ENCODE measurements around the gene TMEM131.

DNA sequence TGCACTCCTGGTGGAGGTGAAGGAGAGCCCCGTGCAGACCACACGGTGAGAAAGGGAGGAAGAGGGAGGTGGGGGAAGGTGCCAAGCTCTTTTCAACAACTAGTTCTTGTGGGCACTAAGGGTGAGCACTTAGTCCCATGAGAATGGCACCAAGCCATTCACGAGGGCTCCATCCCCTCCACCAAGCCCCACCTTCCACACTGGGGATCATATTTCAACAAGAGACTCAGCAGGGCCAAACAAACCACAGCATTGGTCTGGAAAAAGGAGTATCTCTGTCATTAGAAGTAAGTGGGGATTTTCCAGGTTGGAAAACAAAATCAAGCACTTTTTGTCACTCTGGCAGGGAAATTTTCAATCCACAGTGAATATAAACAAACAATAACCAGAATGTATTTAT is 244.0 kb downstream of the TMEM131 start:
- TF ChIP-seq CTCF (IDR thresholded peaks at IDR 0.05) (no peak), POLR2A (IDR thresholded peaks at IDR 0.05) (no peak), EP300 (IDR thresholded peaks at IDR 0.05) (no peak)

Data from sigmoid colon (tissue), 4 donors.